ENCODE measurements around the gene NRXN3.
"Not testable (repeated sequence)": the region's sequence is repeated elsewhere in the genome, so short reads cannot be mapped to it uniquely, and the experiment has no call there.

The NRXN3 gene

GRCh38 chr14:79016828-79017505 is 846.8 kb downstream of the NRXN3 start:
- DNase-seq (ENCODE audit: low spot score), result no peak

GRCh38 chr14:79017561-79017960 is 847.4 kb downstream of the NRXN3 start:
- no peak for DNase-seq (ENCODE audit: low spot score)

- DNase-seq (ENCODE audit: low spot score), result no peak
Observed at GRCh38 chr14:79018836-79019235, 848.7 kb downstream of the NRXN3 start.

- not testable (repeated sequence) for DNase-seq (ENCODE audit: low spot score)
Observed at GRCh38 chr14:79019898-79020297, 849.7 kb downstream of the NRXN3 start.

- no peak for DNase-seq (ENCODE audit: low spot score)
Observed at GRCh38 chr14:79021766-79022165, 851.6 kb downstream of the NRXN3 start.

- DNase-seq (ENCODE audit: low spot score), result no peak
Observed at GRCh38 chr14:79027138-79027537, 857.0 kb downstream of the NRXN3 start.

- no peak for DNase-seq (ENCODE audit: low spot score)
Observed at GRCh38 chr14:79028281-79028680, 858.1 kb downstream of the NRXN3 start.

GRCh38 chr14:79036441-79036840 is 866.3 kb downstream of the NRXN3 start:
- no peak for DNase-seq (ENCODE audit: low spot score)

GRCh38 chr14:79037106-79037505 is 866.9 kb downstream of the NRXN3 start:
- no peak for DNase-seq (ENCODE audit: low spot score)

GRCh38 chr14:79037593-79037992 is 867.4 kb downstream of the NRXN3 start:
- no peak for DNase-seq (ENCODE audit: low spot score)

GRCh38 chr14:79040790-79041189 is 870.6 kb downstream of the NRXN3 start:
- no peak for DNase-seq (ENCODE audit: low spot score)

- no peak for DNase-seq (ENCODE audit: low spot score)
Observed at GRCh38 chr14:79043194-79043889, 873.2 kb downstream of the NRXN3 start.

GRCh38 chr14:79044894-79045624 is 874.9 kb downstream of the NRXN3 start:
- peak; percentile 75 for DNase-seq (ENCODE audit: low spot score)

GRCh38 chr14:79050787-79051727 is 880.9 kb downstream of the NRXN3 start:
- peak; percentile 6 for DNase-seq (ENCODE audit: low spot score)

- DNase-seq (ENCODE audit: low spot score), result no peak
Observed at GRCh38 chr14:79051742-79052141, 881.6 kb downstream of the NRXN3 start.

GRCh38 chr14:79056879-79057278 is 886.7 kb downstream of the NRXN3 start:
- no peak for DNase-seq (ENCODE audit: low spot score)

GRCh38 chr14:79057333-79057732 is 887.2 kb downstream of the NRXN3 start:
- DNase-seq (ENCODE audit: low spot score), result no peak

GRCh38 chr14:79062226-79062625 is 892.1 kb downstream of the NRXN3 start:
- no peak for DNase-seq (ENCODE audit: low spot score)

- DNase-seq (ENCODE audit: low spot score), result no peak
Observed at GRCh38 chr14:79064214-79064613, 894.0 kb downstream of the NRXN3 start.

GRCh38 chr14:79074510-79074909 is 904.3 kb downstream of the NRXN3 start:
- DNase-seq (ENCODE audit: low spot score), result no peak

- DNase-seq (ENCODE audit: low spot score), result no peak
Observed at GRCh38 chr14:79076428-79076827, 906.3 kb downstream of the NRXN3 start.

GRCh38 chr14:79077096-79077495 is 906.9 kb downstream of the NRXN3 start:
- DNase-seq (ENCODE audit: low spot score), result no peak

Data from putamen (tissue), 1 donor.